ENCODE data around the gene KDM4B. TPM values are rescaled to one million over a fixed set of nuclear protein-coding genes. Genes with fewer than 3 reads are reported as not detected.
"Not testable (repeated sequence)": the region's sequence is repeated elsewhere in the genome, so short reads cannot be mapped to it uniquely, and the experiment has no call there.

The KDM4B gene
- total RNA-seq, 2 donors from 2014 or later = 22.2 to 27.8 TPM

- intact Hi-C loops (cut with DNase I) = no loop called here
- DNase-seq (no peak), ATAC-seq (no peak)
Observed at GRCh38 chr19:5155586-5156210, 186.8 kb downstream of the KDM4B start.

- intact Hi-C loops (cut with DNase I) = no loop called here
- ATAC-seq = no peak
- DNase-seq = no peak
Observed at GRCh38 chr19:5156231-5156986, 187.5 kb downstream of the KDM4B start.

- ATAC-seq = no peak
- no peak for DNase-seq
- intact Hi-C loops (cut with DNase I) = no loop called here
Observed at GRCh38 chr19:5157186-5157585, 188.3 kb downstream of the KDM4B start.

- ATAC-seq, DNase-seq: not testable (repeated sequence)
Observed at GRCh38 chr19:5158549-5159134, 189.7 kb downstream of the KDM4B start.

GRCh38 chr19:5160158-5160795 lies 191.4 kb downstream of the KDM4B start:
- intact Hi-C loops (cut with DNase I); ATAC-seq; DNase-seq: not testable (repeated sequence)

More at GRCh38 chr19:5158549-5159134, 189.7 kb downstream of the KDM4B start:
- intact Hi-C loops (cut with DNase I) = not testable (repeated sequence)

- intact Hi-C loops (cut with DNase I); DNase-seq; ATAC-seq: not testable (repeated sequence)
Observed at GRCh38 chr19:5164845-5165696, 196.2 kb downstream of the KDM4B start.

GRCh38 chr19:5165697-5166019 lies 196.7 kb downstream of the KDM4B start:
- DNase-seq (no peak), ATAC-seq (no peak)
- intact Hi-C loops (cut with DNase I) = no loop called here

- no peak for DNase-seq
- intact Hi-C loops (cut with DNase I) = no loop called here
- no peak for ATAC-seq
Observed at GRCh38 chr19:5166262-5166661, 197.3 kb downstream of the KDM4B start.

- DNase-seq (no peak), ATAC-seq (no peak)
- intact Hi-C loops (cut with DNase I) = no loop called here
Observed at GRCh38 chr19:5170329-5170745, 201.4 kb downstream of the KDM4B start.

GRCh38 chr19:5171711-5172110 lies 202.8 kb downstream of the KDM4B start:
- ATAC-seq (peak; percentile 23 to 61), DNase-seq (no peak)
- intact Hi-C loops (cut with DNase I) = no loop called here

GRCh38 chr19:5172859-5173630 lies 204.1 kb downstream of the KDM4B start:
- DNase-seq (no peak), ATAC-seq (peak; percentile 44 to 83)
- intact Hi-C loops (cut with DNase I) = no loop called here

- DNase-seq = no peak
- no peak for ATAC-seq
- intact Hi-C loops (cut with DNase I) = no loop called here
Observed at GRCh38 chr19:5173993-5174392, 205.1 kb downstream of the KDM4B start.

GRCh38 chr19:5177745-5178450 lies 209.0 kb downstream of the KDM4B start:
- ATAC-seq = no peak
- intact Hi-C loops (cut with DNase I) = no loop called here
- no peak for DNase-seq

GRCh38 chr19:5178841-5179240 lies 209.9 kb downstream of the KDM4B start:
- DNase-seq (no peak), ATAC-seq (no peak)
- intact Hi-C loops (cut with DNase I) = no loop called here

- ATAC-seq (no peak), DNase-seq (no peak)
- intact Hi-C loops (cut with DNase I) = no loop called here
Observed at GRCh38 chr19:5179256-5179655, 210.3 kb downstream of the KDM4B start.

- intact Hi-C loops (cut with DNase I) = no loop called here
- no peak for ATAC-seq
Observed at GRCh38 chr19:5181329-5181728, 212.4 kb downstream of the KDM4B start.

GRCh38 chr19:5182751-5183150 lies 213.8 kb downstream of the KDM4B start:
- DNase-seq (no peak), ATAC-seq (no peak)
- intact Hi-C loops (cut with DNase I) = no loop called here

More at GRCh38 chr19:5181329-5181728, 212.4 kb downstream of the KDM4B start:
- no peak for DNase-seq

- no peak for DNase-seq
- intact Hi-C loops (cut with DNase I) = no loop called here
- ATAC-seq = no peak
Observed at GRCh38 chr19:5183616-5184015, 214.7 kb downstream of the KDM4B start.
